SKM-1 (cell line): ENCODE results near the gene TUBGCP2.
"Not testable (repeated sequence)": the region's sequence is repeated elsewhere in the genome, so short reads cannot be mapped to it uniquely, and the experiment has no call there.

Experiments used
- DNase-seq: peaks from one replicate; lab custom pipeline; 2025; ENCODE audit not compliant: unreplicated experiment; lab: John Stamatoyannopoulos, UW

The TUBGCP2 gene

DNA sequence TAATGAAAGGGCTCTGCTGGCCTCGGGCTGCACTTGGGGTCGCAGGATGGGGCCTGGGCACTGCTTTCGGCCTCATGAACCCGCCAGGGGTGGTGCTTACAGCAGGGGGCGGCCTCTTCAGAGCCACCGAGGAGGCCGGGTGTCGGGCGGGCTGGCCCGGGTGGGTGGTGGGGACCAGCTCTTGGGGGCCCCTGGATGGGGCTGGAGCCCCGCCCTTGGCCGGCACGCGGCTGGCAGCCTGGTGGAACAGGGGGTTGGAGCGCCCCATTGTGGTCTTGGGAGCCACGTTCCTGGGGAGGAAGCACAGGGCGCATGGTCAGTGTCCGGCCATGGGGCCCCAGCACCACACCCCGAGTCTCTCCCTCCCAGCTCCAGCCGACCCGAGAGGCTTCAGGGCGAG lies 40.8 kb downstream of the TUBGCP2 start:
- DNase-seq: no peak

DNA sequence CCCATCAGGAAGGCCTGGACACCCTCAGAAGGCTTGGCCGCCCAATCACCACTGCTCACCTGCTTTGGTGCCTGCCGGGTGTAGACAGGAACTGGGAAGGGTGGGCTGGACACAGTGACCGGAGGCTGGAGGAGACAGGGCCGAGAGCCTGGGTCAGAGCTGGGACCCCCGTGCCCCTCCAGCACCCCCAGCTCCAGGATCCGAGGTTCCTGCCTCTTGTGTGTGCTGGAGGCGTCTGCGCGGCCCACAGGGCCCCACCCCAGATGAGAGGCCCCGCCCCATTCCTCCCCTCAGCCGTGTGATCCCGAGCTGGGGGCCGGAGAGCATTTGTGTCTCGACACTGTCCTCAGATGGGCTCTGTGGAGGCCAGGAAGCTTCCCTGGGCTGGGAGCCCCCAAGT lies 41.4 kb downstream of the TUBGCP2 start:
- no peak for DNase-seq

DNA sequence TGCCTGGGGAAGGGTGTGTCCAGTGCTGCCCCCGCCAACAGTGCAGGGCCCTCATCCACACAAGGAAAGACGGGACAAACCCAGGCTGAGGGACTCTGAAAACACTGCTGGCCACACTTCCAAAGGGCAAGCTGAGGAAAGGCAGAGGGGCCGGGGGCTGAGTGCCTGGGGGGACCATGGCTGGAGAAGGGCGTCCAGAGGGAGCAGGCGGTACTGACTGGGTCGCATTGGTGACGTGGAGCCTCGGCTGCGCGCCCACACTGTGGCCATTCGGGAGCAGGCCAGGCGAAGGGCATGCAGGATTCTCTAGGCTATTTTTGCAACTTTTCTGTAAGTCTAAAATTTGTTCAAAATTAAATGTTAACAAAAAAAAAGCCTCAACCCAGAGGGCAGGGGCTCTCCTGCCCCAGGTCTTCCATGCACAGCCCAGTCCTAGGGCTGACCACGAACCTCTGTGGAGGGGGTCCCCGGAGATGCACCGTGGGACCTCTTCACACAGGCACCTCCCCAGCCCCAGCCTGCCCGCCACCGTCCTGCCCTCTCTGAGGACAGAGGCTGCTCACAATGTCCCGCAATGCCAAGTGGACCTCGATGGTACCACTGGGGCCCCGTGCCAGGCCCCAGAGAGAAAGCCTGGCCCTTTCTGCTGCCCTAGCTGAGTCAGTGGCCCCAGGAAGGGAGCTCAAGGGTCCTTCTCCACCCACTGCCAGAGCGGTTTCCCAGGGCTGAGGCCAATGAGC lies 42.4 kb downstream of the TUBGCP2 start:
- DNase-seq: no peak

DNA sequence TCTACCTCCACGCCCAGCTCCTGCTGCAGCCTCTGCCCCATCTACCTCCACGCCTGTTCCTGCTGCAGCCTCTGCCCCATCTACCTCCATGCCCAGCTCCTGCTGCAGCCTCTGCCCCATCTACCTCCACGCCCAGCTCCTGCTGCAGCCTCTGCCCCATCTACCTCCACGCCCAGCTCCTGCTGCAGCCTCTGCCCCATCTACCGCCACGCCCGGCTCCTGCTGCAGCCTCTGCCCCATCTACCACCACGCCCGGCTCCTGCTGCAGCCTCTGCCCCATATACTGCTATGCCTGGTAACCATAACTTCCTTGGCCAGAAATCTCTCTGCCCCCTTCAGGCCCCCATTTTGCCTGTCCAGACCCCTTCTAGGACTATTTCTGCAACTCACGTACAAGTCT lies 43.6 kb downstream of the TUBGCP2 start:
- DNase-seq: not testable (repeated sequence)

DNA sequence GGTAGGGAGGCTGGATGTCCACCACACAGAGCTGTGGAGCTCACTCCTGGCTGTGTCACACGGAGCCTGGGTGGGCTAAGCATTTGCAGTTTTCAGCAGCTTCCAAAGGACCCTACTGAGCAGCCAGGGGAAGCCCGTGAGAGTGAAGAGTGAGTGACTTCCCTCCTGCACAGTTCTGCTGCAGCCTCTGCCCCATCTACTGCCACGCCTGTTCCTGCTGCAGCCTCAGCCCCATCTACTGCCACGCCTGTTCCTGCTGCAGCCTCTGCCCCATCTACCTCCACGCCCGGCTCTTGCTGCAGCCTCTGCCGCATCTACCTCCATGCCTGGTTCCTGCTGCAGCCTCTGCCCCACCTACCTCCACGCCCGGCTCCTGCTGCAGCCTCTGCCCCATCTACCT lies 44.2 kb downstream of the TUBGCP2 start:
- DNase-seq: peak; percentile 21

DNA sequence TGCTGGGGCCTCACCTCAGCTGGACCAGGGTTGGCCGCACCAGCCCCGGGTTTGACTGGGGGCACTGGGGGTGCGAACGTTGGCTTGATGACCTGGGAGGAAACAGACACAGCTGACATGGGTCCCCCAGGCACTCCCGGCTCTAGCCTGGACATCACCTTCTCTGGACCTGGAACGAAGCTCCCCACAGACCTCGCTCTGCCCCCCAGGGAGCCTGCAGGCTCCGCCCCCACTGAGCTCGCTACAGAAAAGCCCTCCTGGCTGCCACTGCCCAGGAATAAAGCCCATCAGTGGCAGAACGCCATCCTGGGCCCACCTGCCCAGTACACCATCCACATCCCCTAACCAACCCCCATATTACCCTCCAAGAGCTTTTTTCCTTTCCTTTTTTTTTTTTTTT lies 45.0 kb downstream of the TUBGCP2 start:
- no peak for DNase-seq

DNA sequence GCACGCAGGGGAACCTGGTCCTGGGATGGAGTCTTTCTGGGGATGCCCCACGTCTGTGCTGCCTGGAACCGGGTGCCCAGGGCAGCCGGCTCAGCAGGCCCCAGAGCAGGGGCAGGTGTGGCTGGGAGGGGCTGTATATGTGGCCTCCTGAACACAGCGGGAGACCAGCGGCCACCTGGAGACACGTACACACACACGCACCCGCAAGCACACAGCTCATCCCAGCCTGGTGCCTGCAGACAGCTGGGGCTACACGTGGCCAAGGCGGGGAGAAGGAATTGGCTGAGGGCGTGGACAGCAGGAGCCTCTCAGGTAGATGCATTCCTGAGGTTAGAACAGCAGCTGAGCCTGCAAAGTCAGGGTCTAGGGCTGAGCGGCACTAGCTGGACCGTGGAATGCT lies 46.0 kb downstream of the TUBGCP2 start:
- no peak for DNase-seq

DNA sequence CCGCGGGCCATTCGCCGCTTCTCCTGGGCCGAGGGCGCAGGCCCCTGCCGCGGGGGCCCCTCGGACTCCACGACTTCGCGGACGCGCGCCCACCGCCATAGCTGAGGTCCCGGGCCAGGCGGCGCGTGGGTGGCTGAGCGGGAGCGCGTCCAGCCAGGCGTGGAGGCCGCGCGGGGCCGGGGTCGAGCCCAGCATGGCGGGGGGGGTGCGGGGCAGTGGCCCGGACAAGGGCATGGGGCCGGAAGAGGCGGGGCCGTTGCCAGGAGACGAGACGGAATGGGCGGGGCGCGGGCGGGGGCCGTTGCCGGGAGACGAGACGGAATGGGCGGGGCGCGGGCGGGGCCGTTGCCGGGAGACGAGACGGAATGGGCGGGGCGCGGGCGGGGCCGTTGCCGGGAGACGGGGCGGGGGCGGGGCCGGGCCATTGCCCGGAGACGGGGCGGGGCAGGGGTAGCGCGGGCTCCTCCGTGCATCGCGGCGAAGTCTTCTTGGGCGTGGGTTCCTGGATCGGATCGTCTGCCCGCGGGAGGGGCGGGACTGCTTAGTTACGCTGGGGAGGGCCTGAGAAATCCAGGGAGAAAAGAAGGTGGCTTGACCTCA lies 46.8 kb downstream of the TUBGCP2 start:
- DNase-seq: peak; percentile 23

DNA sequence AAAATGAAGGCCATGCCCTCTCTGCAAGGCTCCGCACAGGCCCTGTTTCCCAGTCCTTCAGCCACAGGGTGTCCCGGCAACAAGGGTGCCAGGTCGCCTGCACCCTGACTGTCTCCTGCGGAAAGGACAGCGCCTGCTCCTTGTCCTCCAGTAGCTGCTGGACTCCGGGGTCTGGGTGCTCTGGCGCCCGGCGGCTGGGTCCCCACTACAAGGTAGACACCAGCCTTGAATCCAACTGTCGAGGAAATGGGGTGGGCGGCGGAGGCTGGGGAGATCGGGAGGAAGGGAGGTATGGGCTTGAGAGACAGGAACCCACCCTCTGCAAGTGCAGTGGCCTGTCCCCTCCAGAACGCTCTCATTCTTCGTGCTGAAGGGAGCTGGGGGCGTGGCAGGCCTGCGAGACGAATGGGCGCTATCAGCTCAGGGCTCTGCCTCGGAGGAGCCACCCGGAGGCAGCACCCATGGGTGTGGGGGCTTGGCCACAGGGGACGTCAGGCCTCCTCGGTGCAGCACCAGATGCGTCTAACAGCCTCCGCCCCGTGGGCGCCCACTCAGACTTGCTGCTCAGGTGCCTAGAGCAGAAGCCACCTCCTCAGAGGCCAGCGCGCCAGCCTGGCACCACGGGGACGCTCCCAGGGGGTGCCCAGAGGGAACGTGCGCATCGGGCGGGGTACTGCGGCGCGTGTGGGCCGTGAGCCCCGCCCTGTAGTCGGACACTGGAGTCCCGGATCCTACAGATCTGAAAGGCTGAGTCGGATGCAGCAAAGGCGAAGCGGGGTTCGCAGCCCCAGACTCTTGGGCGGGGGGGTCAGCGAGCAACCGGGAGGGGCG lies 47.6 kb downstream of the TUBGCP2 start:
- DNase-seq: no peak

DNA sequence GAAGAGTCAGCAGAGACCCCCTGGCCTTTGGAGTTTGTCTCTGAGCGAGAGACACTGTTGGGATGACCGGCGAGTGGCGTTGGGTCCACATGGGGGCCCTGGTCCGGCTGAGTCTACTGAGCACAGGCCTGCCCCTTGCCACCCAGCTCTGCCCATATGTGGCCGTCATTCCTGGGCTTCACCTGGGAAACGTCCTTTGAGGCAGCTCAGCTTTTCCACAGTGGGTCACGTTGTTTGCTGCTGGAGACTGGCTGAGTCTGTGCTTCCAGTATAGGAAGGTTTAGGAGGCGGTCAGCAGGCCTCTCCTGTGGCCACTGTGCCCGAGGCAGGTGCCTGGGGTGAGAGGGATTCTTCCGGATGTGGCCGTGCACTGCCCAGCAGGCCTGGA lies 49.1 kb downstream of the TUBGCP2 start:
- no peak for DNase-seq

DNA sequence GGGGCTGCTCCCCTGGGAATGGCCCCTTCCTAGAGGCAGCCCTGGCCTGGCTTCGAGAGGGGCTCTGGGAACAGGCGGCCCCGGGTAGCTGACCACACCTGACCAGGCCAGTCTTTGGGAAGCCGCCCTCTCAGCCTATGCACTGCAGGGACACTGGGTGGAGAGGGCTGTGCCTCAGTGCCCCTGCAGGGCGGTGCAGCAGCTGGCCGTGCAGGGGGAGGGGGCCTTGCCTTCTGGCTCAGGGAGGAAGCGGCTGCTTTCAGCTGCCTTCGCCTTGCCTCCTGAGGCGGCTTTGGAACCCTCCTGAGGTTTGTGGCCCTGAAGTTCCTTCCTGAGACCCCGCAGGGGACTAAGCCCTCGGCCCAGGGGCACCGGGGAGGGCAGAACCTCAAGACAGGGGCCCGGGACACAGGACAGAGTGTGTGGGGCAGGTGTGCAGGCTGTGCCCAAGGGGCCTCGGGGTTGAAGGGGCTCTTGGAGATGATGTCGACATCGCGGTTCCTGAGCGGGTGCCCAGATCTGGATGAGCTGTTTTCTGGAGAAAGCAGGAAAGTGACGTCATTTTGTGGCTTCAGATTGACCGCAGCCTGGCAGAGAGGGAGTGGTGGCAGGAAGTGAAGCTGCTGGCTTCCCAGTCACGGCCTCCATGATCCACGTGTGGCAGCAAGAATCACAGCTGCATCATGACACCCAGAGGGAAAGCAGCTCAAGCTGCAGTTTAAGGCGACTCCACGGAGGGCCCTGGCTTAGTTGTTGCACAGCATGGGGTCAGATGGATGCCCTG lies 49.7 kb downstream of the TUBGCP2 start:
- DNase-seq: peak; percentile 91

DNA sequence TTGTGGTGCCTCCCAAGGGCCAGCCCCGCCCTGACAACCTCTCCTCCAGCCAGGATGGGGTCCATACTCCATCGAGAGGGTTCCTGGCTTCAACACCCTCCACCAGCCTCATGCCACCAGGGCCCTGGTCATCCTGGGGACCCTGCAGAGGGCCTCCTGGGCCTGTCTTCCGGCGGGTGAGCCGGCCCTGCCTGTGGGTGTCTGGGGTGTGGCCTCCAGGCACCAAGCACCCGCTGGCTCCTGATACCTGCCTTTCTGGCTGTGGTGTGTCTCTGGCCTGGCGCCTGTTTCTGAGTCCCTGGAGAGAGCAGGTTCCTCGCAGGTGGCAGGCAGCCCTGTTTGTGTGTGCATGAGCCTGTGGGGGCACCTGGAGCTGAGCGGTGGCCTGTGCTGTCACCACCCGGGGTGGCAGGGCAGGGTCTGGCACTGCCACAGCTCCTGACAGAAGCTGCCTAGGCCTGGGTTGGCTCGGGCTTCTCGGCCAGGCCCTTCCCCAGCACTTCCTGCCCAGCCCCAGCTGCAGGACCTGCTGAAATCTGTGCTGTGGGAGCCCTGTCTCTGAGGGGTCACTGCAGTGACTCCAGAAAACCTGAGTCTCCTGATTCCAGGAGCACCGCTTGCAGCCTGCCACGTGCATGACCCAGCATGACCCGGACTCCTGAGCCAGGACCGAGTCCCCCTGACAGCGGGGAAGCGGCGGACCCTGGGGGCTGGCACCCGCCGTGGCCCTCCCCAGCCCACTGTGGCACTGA lies 50.4 kb downstream of the TUBGCP2 start:
- DNase-seq: no peak

DNA sequence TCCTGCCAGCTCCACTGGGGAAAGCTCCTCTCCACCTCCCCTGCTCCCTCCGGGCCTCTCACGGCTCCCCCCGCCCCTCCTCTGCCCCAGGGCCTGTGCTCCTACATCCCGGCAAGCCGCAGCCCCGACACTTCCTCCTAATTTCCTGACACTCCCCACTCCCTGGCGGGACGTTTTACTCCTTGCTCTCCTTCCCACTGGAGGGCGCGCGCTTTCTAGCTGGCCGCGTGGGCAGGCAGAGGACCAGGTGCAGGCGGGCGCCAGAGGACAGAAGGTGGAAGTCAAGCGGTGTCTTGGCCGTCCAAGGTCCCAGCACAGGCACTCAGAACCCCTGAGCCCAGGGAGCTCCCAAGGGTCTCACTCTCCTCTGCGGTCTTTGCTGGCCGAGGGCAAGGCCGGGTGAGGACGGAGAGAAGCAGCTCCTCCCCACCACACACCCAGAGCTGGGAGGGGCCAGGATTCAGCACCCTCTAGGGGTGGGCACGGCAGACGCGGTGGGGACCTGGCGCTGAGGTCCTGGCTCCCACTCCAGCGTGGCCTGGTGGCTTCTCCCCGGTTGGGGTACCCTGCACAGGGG lies 51.1 kb downstream of the TUBGCP2 start:
- peak; percentile 37 for DNase-seq

DNA sequence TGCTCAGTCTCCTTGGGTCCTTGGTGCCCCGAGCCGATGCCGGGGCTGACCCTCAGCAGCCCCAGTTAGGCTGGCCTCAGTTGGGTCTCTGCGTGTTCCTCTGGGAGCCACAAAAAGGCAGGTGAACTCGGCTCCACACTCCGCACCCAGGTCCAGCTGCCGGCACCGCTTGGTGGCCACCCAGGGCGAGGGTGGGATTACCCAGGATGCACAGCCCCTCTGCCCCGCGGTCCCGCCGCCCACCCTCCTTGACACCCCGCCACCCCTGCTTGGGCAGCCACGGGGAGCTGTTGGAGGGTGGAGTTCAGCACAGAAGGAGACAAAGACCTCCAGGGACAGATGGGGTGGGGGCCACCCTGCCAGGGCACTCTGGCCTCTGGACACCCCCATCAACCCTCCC lies 53.3 kb downstream of the TUBGCP2 start:
- no peak for DNase-seq

DNA sequence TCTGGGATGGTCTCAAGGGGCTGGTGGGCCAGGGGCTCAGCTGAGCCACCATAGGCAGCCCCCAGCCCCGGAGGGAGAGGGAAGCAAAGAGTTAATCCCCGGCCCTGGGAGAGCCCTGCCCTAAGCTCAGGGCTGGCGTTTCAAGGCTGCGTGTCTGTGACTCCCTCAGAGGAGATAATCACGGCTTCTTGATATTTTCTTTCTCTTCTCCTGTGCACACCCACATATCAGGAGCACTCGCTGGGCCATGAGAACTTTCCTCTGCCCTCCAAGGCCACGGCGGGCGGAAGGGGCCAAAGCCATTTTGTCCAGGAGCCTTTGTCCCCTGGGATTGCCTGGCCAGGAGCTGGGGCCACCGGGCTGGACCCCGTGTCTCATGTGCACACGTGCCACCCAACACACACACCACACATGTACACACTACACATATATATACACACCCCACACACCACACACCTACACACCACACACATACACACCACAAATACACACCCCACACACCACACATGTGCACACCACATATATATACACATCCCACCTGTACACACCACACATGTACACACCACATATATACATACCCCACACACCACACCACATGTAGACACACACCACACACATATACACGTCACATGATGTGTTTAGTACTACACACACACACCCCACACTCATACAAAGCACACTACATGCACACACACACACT lies 54.1 kb downstream of the TUBGCP2 start:
- no peak for DNase-seq

DNA sequence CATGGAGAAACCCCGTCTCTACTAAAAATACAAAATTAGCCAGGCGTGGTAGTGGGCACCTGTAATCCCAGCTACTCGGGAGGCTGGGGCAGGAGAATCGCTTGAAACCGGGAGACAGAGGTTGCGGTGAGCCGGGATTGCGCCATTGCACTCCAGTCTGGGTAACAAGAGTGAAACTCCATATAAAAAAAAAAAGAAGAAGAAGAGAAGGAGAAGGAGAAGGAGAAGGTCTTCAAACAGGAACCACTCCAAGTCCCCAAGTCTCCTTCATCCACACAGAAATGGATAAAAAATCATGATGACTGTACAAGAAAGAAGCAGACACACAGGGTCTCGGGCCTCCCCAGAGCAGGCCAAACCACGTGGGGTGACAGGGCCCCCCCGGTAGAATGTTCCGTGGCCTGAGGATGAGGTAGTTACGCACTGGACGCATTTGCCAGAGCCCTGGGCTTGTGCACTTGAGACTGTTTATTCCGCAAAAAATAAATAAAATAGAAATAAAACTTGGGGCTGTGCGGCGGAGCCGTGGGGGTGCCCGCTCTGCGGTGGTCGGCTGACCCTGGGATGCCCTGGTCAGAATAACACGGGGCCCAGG lies 55.2 kb downstream of the TUBGCP2 start:
- DNase-seq: no peak

DNA sequence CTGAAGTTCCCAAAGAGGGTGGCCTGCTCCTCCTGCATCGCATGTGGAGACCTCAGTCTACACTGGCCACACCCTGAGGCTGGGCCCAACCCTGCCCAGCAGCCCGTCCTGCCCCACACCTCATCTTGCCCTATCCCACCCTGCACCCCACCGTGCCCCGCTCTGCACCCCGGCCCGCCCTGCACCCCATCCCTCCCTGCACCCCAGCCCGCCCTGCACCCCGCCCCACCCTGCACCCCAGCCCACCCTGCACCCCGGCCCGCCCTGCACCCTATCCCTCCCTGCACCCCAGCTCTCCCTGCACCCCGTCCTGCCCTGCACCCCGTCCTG lies 56.5 kb downstream of the TUBGCP2 start:
- no peak for DNase-seq

DNA sequence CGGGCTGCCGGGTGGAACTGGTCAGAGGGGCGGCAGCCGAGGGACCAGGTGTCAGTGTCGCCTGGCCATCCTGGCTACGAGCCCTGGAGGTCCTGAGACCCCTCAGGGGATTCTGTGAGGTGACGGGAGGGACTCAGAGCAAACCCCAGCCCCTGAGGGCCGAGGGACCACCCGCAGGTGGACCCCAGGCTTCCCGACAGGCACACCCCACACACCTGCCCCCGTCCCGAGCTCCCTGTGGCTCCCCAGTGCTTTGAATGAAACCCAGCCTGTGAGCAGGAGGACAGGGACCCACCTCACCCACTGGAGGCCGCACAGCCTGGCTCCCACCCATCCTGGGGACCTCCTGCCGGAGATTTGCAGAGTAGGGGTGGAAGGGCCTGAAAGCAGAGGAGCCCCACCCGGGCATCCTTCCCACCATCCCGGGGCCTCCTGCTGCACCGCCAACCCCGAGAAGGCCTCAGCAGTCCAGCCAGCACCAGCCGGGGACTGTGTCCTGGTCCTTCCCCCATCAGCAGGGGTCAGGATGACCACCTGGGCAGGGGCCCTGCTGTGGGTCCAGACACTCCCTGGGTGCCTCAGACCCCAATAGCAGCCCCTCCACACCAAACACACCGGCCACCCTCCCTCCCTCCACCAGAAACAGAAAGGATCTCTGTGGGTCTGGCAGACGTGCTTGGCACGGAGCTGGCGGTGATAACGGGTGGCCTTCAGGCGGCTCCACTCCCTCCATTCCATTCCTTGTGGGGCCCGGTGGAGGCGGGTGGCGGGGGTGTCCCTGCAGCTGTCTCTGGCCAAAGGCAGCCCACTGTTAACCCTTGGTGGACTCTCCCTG lies 57.1 kb downstream of the TUBGCP2 start:
- no peak for DNase-seq
